Keratinocyte (primary cell): ENCODE data around the gene MAPK9. TPM values are rescaled to one million over a fixed set of nuclear protein-coding genes. Genes with fewer than 3 reads are reported as not detected.

Experiments used
- DNase-seq: peaks from one replicate; pipeline ENCODE4 v3.0.0-alpha.2; 2011; ENCODE audit warnings: low read depth, missing footprints, low spot score
- FAIRE-seq: peaks from 2 replicates; lab custom pipeline; 2011; peaks lifted over from hg19 to GRCh38; lab: Jason Lieb, UNC
- H2AFZ ChIP-seq: 2 replicates; pipeline ENCODE4 v1.6.0; 2012; ENCODE audit warnings: low read length, control low read depth, inconsistent platforms; ENCODE audit not compliant: control insufficient read depth
- H3K27ac ChIP-seq: 2 replicates; pipeline ENCODE4 v1.5.1; 2011; ENCODE audit warnings: low read length; ENCODE audit not compliant: control insufficient read depth, insufficient read depth
- H3K27me3 ChIP-seq: 3 replicates; pipeline ENCODE4 v1.6.0; 2011; ENCODE audit warnings: low read length; ENCODE audit not compliant: control insufficient read depth, insufficient read depth; ENCODE audit errors: extremely low read depth
- H3K36me3 ChIP-seq, 2 experiments: 2 replicates in 1 of 2; 3 replicates in 1 of 2; pipeline ENCODE4 v1.5.1; 2011; ENCODE audit warnings: low read length in 2 of 2, mild to moderate bottlenecking in 1 of 2; ENCODE audit not compliant: control insufficient read depth in 2 of 2, insufficient read depth in 2 of 2; ENCODE audit errors: extremely low read depth in 1 of 2
- H3K4me1 ChIP-seq: 3 replicates; pipeline ENCODE4 v1.5.1; 2011; ENCODE audit warnings: low read length; ENCODE audit not compliant: control insufficient read depth, insufficient read depth; ENCODE audit errors: extremely low read depth
- H3K4me2 ChIP-seq: 3 replicates; pipeline ENCODE4 v1.6.0; 2011; ENCODE audit warnings: low read depth, low read length; ENCODE audit not compliant: control insufficient read depth, insufficient read depth; ENCODE audit errors: extremely low read depth
- H3K4me3 ChIP-seq, 3 experiments: fragments of 200-600 bp in 1 of 3; sonication (generic) in 1 of 3; 2 replicates in 2 of 3; 3 replicates in 1 of 3; pipeline ENCODE4 v1.5.1; 2011 to 2016; ENCODE audit warnings: low read length in 3 of 3, mild to moderate bottlenecking in 3 of 3, control low read depth in 2 of 3, inconsistent platforms in 1 of 3, low read depth in 1 of 3, mixed read lengths in 1 of 3, mixed run types in 1 of 3, moderate library complexity in 1 of 3; ENCODE audit not compliant: control insufficient read depth in 2 of 3, insufficient read depth in 2 of 3; ENCODE audit errors: extremely low read depth in 1 of 3
- H3K79me2 ChIP-seq: 2 replicates; pipeline ENCODE4 v1.6.0; 2012; ENCODE audit warnings: low read length; ENCODE audit not compliant: control insufficient read depth, insufficient read depth
- H3K9ac ChIP-seq: 3 replicates; pipeline ENCODE4 v1.6.0; 2011; ENCODE audit warnings: low read length; ENCODE audit not compliant: control insufficient read depth, insufficient read depth; ENCODE audit errors: extremely low read depth
- H3K9me1 ChIP-seq: 3 replicates; pipeline ENCODE4 v1.6.0; 2011; ENCODE audit warnings: low read length; ENCODE audit not compliant: control insufficient read depth, insufficient read depth; ENCODE audit errors: extremely low read depth
- H3K9me3 ChIP-seq: 2 replicates; pipeline ENCODE4 v1.5.1; 2012; ENCODE audit warnings: low read depth, low read length; ENCODE audit not compliant: control insufficient read depth
- H4K20me1 ChIP-seq: 3 replicates; pipeline ENCODE4 v1.6.0; 2011; ENCODE audit warnings: low read length; ENCODE audit not compliant: control insufficient read depth, insufficient read depth; ENCODE audit errors: extremely low read depth
- EZH2 ChIP-seq: IDR thresholded peaks from one replicate; pipeline ENCODE4 v1.6.1; 2012; ENCODE audit warnings: inconsistent platforms, mild to moderate bottlenecking, low read length, moderate library complexity
- dilution Hi-C: fragments of 300-500 bp; cut with MboI; formaldehyde crosslinking; loops from one replicate; pipeline ENCODE4 v1.7.0; 2020; ENCODE audit warnings: low sequenced_read_pairs; ENCODE audit not compliant: extremely low pct_ligation_motif_present
- polyA plus RNA-seq, 5 experiments: library from polyadenylated mRNA; depleted of rRNA in 3 of 5; stranded (reverse) in 3 of 5; stranded (forward) in 1 of 5; unstranded in 1 of 5; fragments of >200 nt; gene quantifications; 1 replicate in 1 of 5; 2 replicates in 3 of 5; 3 replicates in 1 of 5; pipeline versions ENCODE4 v1.2.1 to v1.2.3, GENCODE V29; 2011 to 2012; ENCODE audit warnings: missing spikeins in 2 of 5, low read depth in 1 of 5, low replicate concordance in 1 of 5
- TF ChIP-seq, protein P1 (sequence below), 3 experiments: IDR thresholded peaks in 1 of 3; conservative IDR thresholded peaks in 1 of 3; optimal IDR thresholded peaks in 1 of 3; 2 replicates in 2 of 3; 3 replicates in 1 of 3; pipeline versions ENCODE3 to v1.5.1; 2011; ENCODE audit warnings: low read length in 3 of 3, mild to moderate bottlenecking in 3 of 3, moderate library complexity in 2 of 3, control low read depth in 1 of 3, inconsistent platforms in 1 of 3; ENCODE audit not compliant: insufficient read depth in 2 of 3; ENCODE audit errors: extremely low read depth in 1 of 3

Gene MAPK9
- polyA plus RNA-seq, 1 donor (not counting 4 experiments of a cell fraction or from before 2014, with no cell fraction given) = 49.4 TPM

- peaks cover 6% of the 10 kb centered on the region for H3K9me3 ChIP-seq
- H3K36me3 ChIP-seq = no peaks in the 10 kb centered on the region
- H3K4me3 ChIP-seq = no peak overlapping the region
- no peaks in the 10 kb centered on the region for H3K27me3 ChIP-seq
- no peak for TF ChIP-seq EZH2
- TF ChIP-seq, protein P1, sequence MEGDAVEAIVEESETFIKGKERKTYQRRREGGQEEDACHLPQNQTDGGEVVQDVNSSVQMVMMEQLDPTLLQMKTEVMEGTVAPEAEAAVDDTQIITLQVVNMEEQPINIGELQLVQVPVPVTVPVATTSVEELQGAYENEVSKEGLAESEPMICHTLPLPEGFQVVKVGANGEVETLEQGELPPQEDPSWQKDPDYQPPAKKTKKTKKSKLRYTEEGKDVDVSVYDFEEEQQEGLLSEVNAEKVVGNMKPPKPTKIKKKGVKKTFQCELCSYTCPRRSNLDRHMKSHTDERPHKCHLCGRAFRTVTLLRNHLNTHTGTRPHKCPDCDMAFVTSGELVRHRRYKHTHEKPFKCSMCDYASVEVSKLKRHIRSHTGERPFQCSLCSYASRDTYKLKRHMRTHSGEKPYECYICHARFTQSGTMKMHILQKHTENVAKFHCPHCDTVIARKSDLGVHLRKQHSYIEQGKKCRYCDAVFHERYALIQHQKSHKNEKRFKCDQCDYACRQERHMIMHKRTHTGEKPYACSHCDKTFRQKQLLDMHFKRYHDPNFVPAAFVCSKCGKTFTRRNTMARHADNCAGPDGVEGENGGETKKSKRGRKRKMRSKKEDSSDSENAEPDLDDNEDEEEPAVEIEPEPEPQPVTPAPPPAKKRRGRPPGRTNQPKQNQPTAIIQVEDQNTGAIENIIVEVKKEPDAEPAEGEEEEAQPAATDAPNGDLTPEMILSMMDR (optimal IDR thresholded peaks at IDR 0.05 in 1 of 3, IDR thresholded peaks at IDR 0.05 in 1 of 3, conservative IDR thresholded peaks at IDR 0.05 in 1 of 3; ENCODE audit: extremely low read depth in 1 of 3, insufficient read depth in 2 of 3, low read length in 3 of 3) = no peak
- FAIRE-seq (no peak), DNase-seq (no peak)
- H3K9me1 ChIP-seq = no peaks in the 10 kb centered on the region
- H4K20me1 ChIP-seq = no peaks in the 10 kb centered on the region
- no peaks in the 10 kb centered on the region for H3K79me2 ChIP-seq
- H2AFZ ChIP-seq = no peak overlapping the region
- H3K27ac ChIP-seq = no peak overlapping the region
- no peak overlapping the region for H3K4me2 ChIP-seq
- no peaks in the 10 kb centered on the region for H3K4me1 ChIP-seq
- no peak overlapping the region for H3K9ac ChIP-seq
- dilution Hi-C loops = no loop called here
Measured at GRCh38 chr5:180216646-180217171, 75.2 kb downstream of the MAPK9 start.

DNA sequence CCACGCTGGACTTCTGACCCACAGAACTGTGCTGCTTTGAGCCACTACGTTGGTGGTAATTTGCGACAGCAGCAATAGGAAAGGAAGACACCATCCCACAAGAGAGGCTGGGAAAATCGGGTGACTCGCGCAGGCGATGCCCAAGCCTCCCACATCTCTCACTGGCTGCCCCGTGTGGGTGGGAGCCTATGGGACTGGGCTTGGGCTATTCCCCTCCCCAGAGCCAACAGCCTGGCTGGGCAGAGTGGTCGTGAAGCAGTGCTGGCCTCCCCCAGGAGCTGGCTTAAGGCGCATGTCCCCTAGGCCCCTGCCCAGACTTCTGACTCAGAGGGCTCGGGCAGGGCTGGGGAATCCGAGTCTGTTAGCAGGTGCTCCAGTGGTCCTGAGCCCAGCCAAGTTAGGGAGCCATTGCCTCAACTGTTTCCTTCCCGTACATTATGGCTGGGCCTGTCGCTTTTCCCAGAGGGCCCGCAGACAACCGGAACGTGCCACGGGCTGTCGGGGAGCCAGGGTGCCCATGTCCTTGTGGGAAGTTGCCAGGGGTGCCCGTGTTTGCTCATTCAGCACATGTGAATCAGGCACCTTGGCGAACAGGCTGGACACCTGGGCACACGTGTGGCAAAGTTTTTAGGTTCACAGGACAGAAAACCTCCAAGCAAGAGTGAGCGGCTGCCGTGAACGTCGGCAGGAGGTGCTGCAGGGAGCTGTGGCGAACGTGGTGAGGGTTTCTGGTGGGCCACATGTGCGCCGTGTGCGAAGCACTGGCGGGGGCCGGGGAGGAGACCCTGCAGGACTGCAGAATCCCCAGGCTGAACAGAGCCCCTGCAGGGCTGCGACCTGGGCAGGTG is 75.9 kb downstream of the MAPK9 start:
- Histone ChIP-seq H3K36me3 (no peaks in the 10 kb centered on the region), H3K9me3 (peaks cover 6% of the 10 kb centered on the region), H3K9ac (no peak overlapping the region), H3K79me2 (no peaks in the 10 kb centered on the region), H3K4me1 (no peaks in the 10 kb centered on the region), H2AFZ (no peak overlapping the region), H3K9me1 (no peaks in the 10 kb centered on the region), H4K20me1 (no peaks in the 10 kb centered on the region), H3K27me3 (no peaks in the 10 kb centered on the region), H3K4me2 (no peak overlapping the region), H3K27ac (no peak overlapping the region), H3K4me3 (no peak overlapping the region)
- dilution Hi-C loops = no loop called here
- DNase-seq (no peak), FAIRE-seq (no peak)
- TF ChIP-seq, protein P1 (optimal IDR thresholded peaks at IDR 0.05 in 1 of 3, IDR thresholded peaks at IDR 0.05 in 1 of 3, conservative IDR thresholded peaks at IDR 0.05 in 1 of 3; ENCODE audit: extremely low read depth in 1 of 3, insufficient read depth in 2 of 3, low read length in 3 of 3) = no peak
- TF ChIP-seq EZH2 = no peak
